Immature natural killer cell (primary cell): ENCODE data around the gene C11orf71. TPM values are rescaled to one million over a fixed set of nuclear protein-coding genes. Genes with fewer than 3 reads are reported as not detected.

Source experiments
- DNase-seq, 3 donors: peaks; one replicate each; pipeline ENCODE4 v3.0.0; 2022; ENCODE audit warnings: mixed read lengths in 1 of 3
- H3K27ac Mint-ChIP-seq, 6 donors: one replicate each; pipeline ENCODE4 v1.8.0; 2020; ENCODE audit warnings: mixed read lengths in 6 of 6, mild to moderate bottlenecking in 5 of 6, inconsistent platforms in 4 of 6, moderate library complexity in 3 of 6
- H3K27me3 Mint-ChIP-seq, 3 donors: one replicate each; pipeline ENCODE4 v1.8.0; 2020 to 2021; ENCODE audit warnings: low read depth in 3 of 3, mild to moderate bottlenecking in 3 of 3, mixed read lengths in 3 of 3, moderate library complexity in 3 of 3, inconsistent platforms in 1 of 3
- H3K36me3 Mint-ChIP-seq, 3 donors: one replicate each; pipeline ENCODE4 v1.8.0; 2020; ENCODE audit warnings: mixed read lengths in 3 of 3, inconsistent platforms in 2 of 3, mild to moderate bottlenecking in 2 of 3
- H3K4me1 Mint-ChIP-seq, 2 donors: one replicate each; pipeline ENCODE4 v1.8.0; 2020; ENCODE audit warnings: inconsistent platforms in 2 of 2, mild to moderate bottlenecking in 2 of 2, mixed read lengths in 2 of 2, moderate library complexity in 1 of 2
- H3K4me3 Mint-ChIP-seq, 5 donors: one replicate each; pipeline ENCODE4 v1.8.0; 2020; ENCODE audit warnings: mild to moderate bottlenecking in 5 of 5, mixed read lengths in 5 of 5, inconsistent platforms in 3 of 5, moderate library complexity in 3 of 5
- H3K9me3 Mint-ChIP-seq, 6 donors: one replicate each; pipeline ENCODE4 v1.8.0; 2020; ENCODE audit warnings: mild to moderate bottlenecking in 6 of 6, mixed read lengths in 6 of 6, inconsistent platforms in 4 of 6, moderate library complexity in 3 of 6
- polyA plus RNA-seq, 3 donors: library from polyadenylated mRNA; unstranded; fragments of 300-500 nt; fragmentation: Illumina TruSeq; gene quantifications; one replicate each; pipeline ENCODE4 v1.2.3, GENCODE V29; 2021

Gene C11orf71
- polyA plus RNA-seq, 3 donors from 2014 or later, result 10.8 to 14.6 (median 13.8) TPM

DNA sequence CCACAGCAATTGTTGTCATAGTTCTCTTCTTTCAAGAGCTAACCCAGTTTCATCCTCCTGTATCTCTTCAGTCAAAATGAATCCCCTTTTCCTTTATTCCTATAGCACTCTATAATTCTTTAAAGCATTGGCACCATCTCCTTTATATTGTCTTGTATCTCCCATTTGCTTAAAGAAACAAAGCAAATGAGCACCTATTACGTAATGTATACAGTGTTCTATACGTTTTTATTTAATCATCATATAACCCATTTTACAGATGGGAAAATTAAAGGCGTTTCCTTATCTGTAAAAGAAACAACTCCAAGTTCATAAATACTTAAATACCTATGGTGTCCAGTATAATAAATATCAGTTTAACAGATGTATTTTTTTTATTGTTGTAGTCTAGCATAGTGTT is 32.6 kb upstream of the C11orf71 start:
- DNase-seq, result no peak
- Mint-ChIP-seq H3K4me1 (peaks cover 0 to under 1% of the 10 kb centered on the region in 2 donors), H3K27me3 (peaks cover 0 to 5% (median 3%) of the 10 kb centered on the region in 3 donors)

GRCh38 chr11:114430290-114430689 is 30.0 kb upstream of the C11orf71 start:
- Mint-ChIP-seq H3K36me3 (no peaks in the 10 kb centered on the region), H3K27me3 (peaks cover 0 to 5% (median 3%) of the 10 kb centered on the region in 3 donors), H3K27ac (no peak overlapping the region), H3K4me1 (no peaks in the 10 kb centered on the region), H3K4me3 (no peak overlapping the region), H3K9me3 (no peaks in the 10 kb centered on the region)
- no peak for DNase-seq

More for the DNA sequence above, 32.6 kb upstream of the C11orf71 start:
- Mint-ChIP-seq H3K4me3 (no peak overlapping the region), H3K9me3 (no peaks in the 10 kb centered on the region), H3K27ac (no peak overlapping the region), H3K36me3 (no peaks in the 10 kb centered on the region)

DNA sequence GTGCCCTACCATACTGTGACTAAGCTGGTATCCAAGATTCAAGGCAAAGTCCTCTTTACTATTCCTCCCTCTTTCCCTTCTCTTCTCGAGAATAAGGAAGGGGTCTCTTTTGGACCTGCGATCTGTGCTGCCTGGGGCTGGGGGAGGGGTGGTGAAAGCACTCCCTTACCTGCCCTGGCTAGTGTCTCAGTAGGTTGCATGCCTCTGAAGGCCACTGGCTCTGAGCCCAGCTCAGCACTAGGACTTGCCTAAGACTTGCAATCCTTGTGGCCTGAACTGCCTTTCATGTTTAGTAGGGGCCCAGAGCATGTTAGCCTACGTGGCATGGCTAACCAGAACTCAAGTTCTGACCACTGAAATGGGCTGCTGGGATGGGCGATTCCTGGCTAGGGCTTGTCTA is 26.0 kb upstream of the C11orf71 start:
- Mint-ChIP-seq H3K4me1 (no peaks in the 10 kb centered on the region), H3K27ac (no peak overlapping the region), H3K27me3 (peaks cover 0 to 2% (median 0%) of the 10 kb centered on the region in 3 donors), H3K9me3 (peaks cover 0 to 2% (median 0%) of the 10 kb centered on the region in 6 donors), H3K36me3 (peaks cover 0 to 6% (median 5%) of the 10 kb centered on the region in 3 donors), H3K4me3 (no peak overlapping the region)
- no peak for DNase-seq

GRCh38 chr11:114416441-114416961 is 16.2 kb upstream of the C11orf71 start:
- DNase-seq, result no peak
- H3K4me3 Mint-ChIP-seq, result no peak overlapping the region
- H3K9me3 Mint-ChIP-seq, result no peaks in the 10 kb centered on the region
- no peaks in the 10 kb centered on the region for H3K4me1 Mint-ChIP-seq
- H3K36me3 Mint-ChIP-seq, result peaks cover 9 to 18% (median 12%) of the 10 kb centered on the region in 3 donors
- H3K27ac Mint-ChIP-seq, result no peak overlapping the region
- H3K27me3 Mint-ChIP-seq, result no peaks in the 10 kb centered on the region

GRCh38 chr11:114413958-114414357 is 13.6 kb upstream of the C11orf71 start:
- Mint-ChIP-seq H3K4me3 (no peak overlapping the region), H3K27me3 (no peaks in the 10 kb centered on the region), H3K4me1 (peaks cover 0 to 7% of the 10 kb centered on the region in 2 donors), H3K36me3 (peaks cover 8 to 22% (median 9%) of the 10 kb centered on the region in 3 donors), H3K27ac (peak overlapping the region in 1 of 6 donors; percentile 82), H3K9me3 (no peaks in the 10 kb centered on the region)
- DNase-seq, result no peak

GRCh38 chr11:114412946-114413345 is 12.6 kb upstream of the C11orf71 start:
- Mint-ChIP-seq H3K4me3 (no peak overlapping the region), H3K27ac (peak overlapping the region in 1 of 6 donors; percentile 4), H3K4me1 (peaks cover 0 to 7% of the 10 kb centered on the region in 2 donors), H3K36me3 (peaks cover 5 to 23% (median 9%) of the 10 kb centered on the region in 3 donors), H3K27me3 (no peaks in the 10 kb centered on the region), H3K9me3 (no peaks in the 10 kb centered on the region)
- DNase-seq, result no peak

- Mint-ChIP-seq H3K9me3 (no peaks in the 10 kb centered on the region), H3K27me3 (peaks cover 3 to 10% (median 8%) of the 10 kb centered on the region in 3 donors), H3K27ac (peak overlapping the region; percentile 98 to 99 (median 99)), H3K36me3 (peaks cover 4 to 9% (median 8%) of the 10 kb centered on the region in 3 donors), H3K4me3 (peak overlapping the region; percentile 96 to 97 (median 96)), H3K4me1 (peaks cover 51 to 81% of the 10 kb centered on the region in 2 donors)
- no peak for DNase-seq
Observed at GRCh38 chr11:114401311-114401710, 1.0 kb upstream of the C11orf71 start.

- DNase-seq, result no peak
- Mint-ChIP-seq H3K27ac (peak overlapping the region; percentile 98 to 99 (median 99)), H3K4me3 (peak overlapping the region; percentile 96 to 97 (median 96)), H3K9me3 (no peaks in the 10 kb centered on the region), H3K27me3 (peaks cover 3 to 10% (median 8%) of the 10 kb centered on the region in 3 donors), H3K36me3 (peaks cover 0 to 5% (median 4%) of the 10 kb centered on the region in 3 donors), H3K4me1 (peaks cover 51 to 76% of the 10 kb centered on the region in 2 donors)
Observed at GRCh38 chr11:114400915-114401223, 558 bp upstream of the C11orf71 start.

DNA sequence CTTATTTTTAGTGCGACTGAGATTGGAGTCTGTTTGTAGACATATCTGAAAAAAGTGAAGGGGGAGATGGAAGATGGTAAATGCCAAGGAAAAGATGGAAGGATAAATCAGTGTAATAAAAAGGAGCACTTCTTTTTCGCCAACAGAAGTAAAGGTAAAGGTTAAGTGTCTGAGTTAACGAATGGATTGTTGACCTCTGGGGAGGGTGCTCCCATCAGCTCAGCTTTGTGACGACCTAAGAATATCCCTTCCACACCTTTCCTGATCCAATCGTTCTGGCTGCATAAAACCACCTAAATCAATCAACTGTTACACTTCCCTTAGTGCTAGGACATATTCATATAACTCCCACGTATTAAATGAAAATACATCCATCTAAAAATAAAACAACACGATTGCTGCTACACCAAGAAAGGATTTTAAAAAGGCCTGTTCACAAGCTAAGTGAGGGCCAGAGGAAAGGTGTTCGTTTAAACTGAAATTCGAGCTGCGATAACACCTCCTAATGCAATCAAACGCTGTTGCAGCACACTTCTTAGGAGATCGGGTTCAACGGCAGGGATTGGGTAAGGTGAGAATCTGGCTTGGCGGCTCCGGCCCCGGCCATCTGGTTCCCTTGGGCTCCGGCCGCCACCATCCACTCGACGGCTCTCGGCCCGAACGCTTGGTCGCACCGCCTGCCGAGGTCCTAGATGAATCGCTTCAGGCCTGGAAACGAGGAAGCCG is 658 bp downstream of the C11orf71 start:
- H3K27ac Mint-ChIP-seq, result peak overlapping the region; percentile 98 to 99 (median 99)
- no peak for DNase-seq

DNA sequence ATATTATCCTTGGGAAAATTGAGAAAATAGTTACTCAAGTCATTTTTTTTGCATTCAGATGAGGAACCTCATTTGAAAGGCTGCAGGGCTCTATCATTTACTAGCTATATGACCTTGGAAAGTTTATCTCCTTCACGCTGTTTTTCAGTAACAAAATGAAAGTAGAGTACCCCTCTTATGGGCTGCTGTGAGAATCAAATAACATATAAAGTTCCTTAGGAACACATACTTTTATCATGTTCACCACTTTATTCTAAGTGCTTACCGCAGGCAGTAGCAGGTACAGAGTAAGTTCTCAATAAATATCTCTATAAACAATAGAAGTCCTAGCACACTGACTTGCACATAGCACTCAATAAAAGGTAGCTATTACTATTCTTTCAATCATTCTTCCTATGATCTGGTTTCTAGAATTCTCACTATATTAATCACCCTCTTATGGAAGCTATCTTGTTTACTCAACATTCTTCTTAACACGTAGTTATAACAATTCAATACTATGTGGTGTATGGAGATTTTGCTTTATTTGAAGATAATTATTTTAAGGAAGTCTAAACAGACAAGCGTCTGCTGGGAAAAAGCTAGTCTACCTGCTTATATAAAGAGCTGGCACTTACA is 1.9 kb downstream of the C11orf71 start:
- peak overlapping the region in 5 of 6 donors; percentile 73 to 99 (median 99) for H3K27ac Mint-ChIP-seq
- H3K4me3 Mint-ChIP-seq, result peak overlapping the region; percentile 42 to 97 (median 96)
- no peak for DNase-seq
- no peaks in the 10 kb centered on the region for H3K36me3 Mint-ChIP-seq
- H3K9me3 Mint-ChIP-seq, result no peaks in the 10 kb centered on the region
- H3K27me3 Mint-ChIP-seq, result peaks cover 5 to 12% (median 8%) of the 10 kb centered on the region in 3 donors
- H3K4me1 Mint-ChIP-seq, result peaks cover 38 to 52% of the 10 kb centered on the region in 2 donors

More for the DNA sequence above, 658 bp downstream of the C11orf71 start:
- peaks cover 5 to 10% (median 8%) of the 10 kb centered on the region in 3 donors for H3K27me3 Mint-ChIP-seq
- H3K4me3 Mint-ChIP-seq, result peak overlapping the region; percentile 96 to 97 (median 96)
- no peaks in the 10 kb centered on the region for H3K9me3 Mint-ChIP-seq
- H3K36me3 Mint-ChIP-seq, result no peaks in the 10 kb centered on the region
- peaks cover 44 to 64% of the 10 kb centered on the region in 2 donors for H3K4me1 Mint-ChIP-seq

GRCh38 chr11:114397349-114397982 is 2.8 kb downstream of the C11orf71 start:
- Mint-ChIP-seq H3K4me3 (no peak overlapping the region), H3K27ac (no peak overlapping the region), H3K27me3 (peaks cover 5 to 12% (median 8%) of the 10 kb centered on the region in 3 donors), H3K9me3 (no peaks in the 10 kb centered on the region), H3K36me3 (no peaks in the 10 kb centered on the region), H3K4me1 (peaks cover 35 to 42% of the 10 kb centered on the region in 2 donors)
- no peak for DNase-seq

GRCh38 chr11:114396916-114397315 is 3.4 kb downstream of the C11orf71 start:
- Mint-ChIP-seq H3K9me3 (no peaks in the 10 kb centered on the region), H3K27ac (no peak overlapping the region), H3K36me3 (no peaks in the 10 kb centered on the region), H3K27me3 (peaks cover 5 to 12% (median 12%) of the 10 kb centered on the region in 3 donors), H3K4me1 (peaks cover 31 to 38% of the 10 kb centered on the region in 2 donors), H3K4me3 (no peak overlapping the region)
- DNase-seq, result no peak

- DNase-seq, result no peak
- H3K4me3 Mint-ChIP-seq, result no peak overlapping the region
- no peaks in the 10 kb centered on the region for H3K36me3 Mint-ChIP-seq
- no peaks in the 10 kb centered on the region for H3K9me3 Mint-ChIP-seq
- peaks cover 5 to 12% (median 10%) of the 10 kb centered on the region in 3 donors for H3K27me3 Mint-ChIP-seq
- H3K4me1 Mint-ChIP-seq, result peaks cover 21 to 26% of the 10 kb centered on the region in 2 donors
- H3K27ac Mint-ChIP-seq, result no peak overlapping the region
Observed at GRCh38 chr11:114395736-114396135, 4.6 kb downstream of the C11orf71 start.
